Measurements from ENCODE around the gene PSAT1. TPM values are rescaled to one million over a fixed set of nuclear protein-coding genes. Genes with fewer than 3 reads are reported as not detected.
A peak's percentile ranks its signal among the peaks of the same experiment; 100 is the strongest.

The PSAT1 gene
- total RNA-seq, 1 experiment from 2014 or later, result 71.8 TPM

DNA sequence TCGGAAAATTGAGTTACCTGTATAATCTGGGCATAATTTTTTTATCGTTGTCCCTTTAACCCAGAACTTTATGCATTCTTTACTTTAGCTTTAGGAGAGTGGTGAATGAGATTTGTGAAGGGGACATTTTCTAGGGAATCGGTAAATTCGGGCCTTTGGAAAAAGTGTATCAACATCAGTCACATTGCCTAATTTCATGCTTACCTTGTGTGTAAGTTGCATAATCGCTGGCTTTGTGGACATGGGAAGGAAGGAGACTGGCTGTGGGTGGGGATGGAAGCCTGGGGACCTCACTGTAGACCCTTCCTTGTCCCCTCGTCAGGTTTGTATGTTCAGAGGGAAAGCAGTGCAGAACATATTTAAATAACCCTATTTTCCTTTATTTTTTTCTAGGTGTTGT lies 3.3 kb downstream of the PSAT1 start:
- no peaks in the 10 kb centered on the region for H3K27me3 ChIP-seq (ENCODE audit: control insufficient read depth, insufficient read depth, low read length)
- no peak overlapping the region for H3K27ac ChIP-seq (ENCODE audit: low read length)
- BruUV-seq (replicated peaks), result TSS peak; percentile 46
- ATAC-seq, result no peak
- ChIA-PET CTCF (interaction anchor here (0.7 kb wide), 1 partner anchor 1631 kb away, joined by 4 read pairs; no protein-coding TSS in a partner anchor), POLR2A (no interaction called here)
- DNase-seq (ENCODE audit: low read depth, low spot score), result no peak
- TF ChIP-seq TCF7L2 (IDR thresholded peaks at IDR 0.05; ENCODE audit: low read depth, low read length), result no peak
- TF ChIP-seq POLR2AphosphoS5 (IDR thresholded peaks at IDR 0.05; ENCODE audit: low read depth, low read length), result no peak
- TF ChIP-seq, protein P1, sequence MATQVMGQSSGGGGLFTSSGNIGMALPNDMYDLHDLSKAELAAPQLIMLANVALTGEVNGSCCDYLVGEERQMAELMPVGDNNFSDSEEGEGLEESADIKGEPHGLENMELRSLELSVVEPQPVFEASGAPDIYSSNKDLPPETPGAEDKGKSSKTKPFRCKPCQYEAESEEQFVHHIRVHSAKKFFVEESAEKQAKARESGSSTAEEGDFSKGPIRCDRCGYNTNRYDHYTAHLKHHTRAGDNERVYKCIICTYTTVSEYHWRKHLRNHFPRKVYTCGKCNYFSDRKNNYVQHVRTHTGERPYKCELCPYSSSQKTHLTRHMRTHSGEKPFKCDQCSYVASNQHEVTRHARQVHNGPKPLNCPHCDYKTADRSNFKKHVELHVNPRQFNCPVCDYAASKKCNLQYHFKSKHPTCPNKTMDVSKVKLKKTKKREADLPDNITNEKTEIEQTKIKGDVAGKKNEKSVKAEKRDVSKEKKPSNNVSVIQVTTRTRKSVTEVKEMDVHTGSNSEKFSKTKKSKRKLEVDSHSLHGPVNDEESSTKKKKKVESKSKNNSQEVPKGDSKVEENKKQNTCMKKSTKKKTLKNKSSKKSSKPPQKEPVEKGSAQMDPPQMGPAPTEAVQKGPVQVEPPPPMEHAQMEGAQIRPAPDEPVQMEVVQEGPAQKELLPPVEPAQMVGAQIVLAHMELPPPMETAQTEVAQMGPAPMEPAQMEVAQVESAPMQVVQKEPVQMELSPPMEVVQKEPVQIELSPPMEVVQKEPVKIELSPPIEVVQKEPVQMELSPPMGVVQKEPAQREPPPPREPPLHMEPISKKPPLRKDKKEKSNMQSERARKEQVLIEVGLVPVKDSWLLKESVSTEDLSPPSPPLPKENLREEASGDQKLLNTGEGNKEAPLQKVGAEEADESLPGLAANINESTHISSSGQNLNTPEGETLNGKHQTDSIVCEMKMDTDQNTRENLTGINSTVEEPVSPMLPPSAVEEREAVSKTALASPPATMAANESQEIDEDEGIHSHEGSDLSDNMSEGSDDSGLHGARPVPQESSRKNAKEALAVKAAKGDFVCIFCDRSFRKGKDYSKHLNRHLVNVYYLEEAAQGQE (IDR thresholded peaks at IDR 0.05; ENCODE audit: insufficient read depth in 1 of 2, low read depth in 2 of 2, low read length in 1 of 2), result no peak
- TF ChIP-seq, protein P2, sequence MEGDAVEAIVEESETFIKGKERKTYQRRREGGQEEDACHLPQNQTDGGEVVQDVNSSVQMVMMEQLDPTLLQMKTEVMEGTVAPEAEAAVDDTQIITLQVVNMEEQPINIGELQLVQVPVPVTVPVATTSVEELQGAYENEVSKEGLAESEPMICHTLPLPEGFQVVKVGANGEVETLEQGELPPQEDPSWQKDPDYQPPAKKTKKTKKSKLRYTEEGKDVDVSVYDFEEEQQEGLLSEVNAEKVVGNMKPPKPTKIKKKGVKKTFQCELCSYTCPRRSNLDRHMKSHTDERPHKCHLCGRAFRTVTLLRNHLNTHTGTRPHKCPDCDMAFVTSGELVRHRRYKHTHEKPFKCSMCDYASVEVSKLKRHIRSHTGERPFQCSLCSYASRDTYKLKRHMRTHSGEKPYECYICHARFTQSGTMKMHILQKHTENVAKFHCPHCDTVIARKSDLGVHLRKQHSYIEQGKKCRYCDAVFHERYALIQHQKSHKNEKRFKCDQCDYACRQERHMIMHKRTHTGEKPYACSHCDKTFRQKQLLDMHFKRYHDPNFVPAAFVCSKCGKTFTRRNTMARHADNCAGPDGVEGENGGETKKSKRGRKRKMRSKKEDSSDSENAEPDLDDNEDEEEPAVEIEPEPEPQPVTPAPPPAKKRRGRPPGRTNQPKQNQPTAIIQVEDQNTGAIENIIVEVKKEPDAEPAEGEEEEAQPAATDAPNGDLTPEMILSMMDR (IDR thresholded peaks at IDR 0.05), result no peak
- no peak for TF ChIP-seq SIN3A (IDR thresholded peaks at IDR 0.05; ENCODE audit: borderline replicate concordance, insufficient read depth, low read depth, low read length)
- H3K4me3 ChIP-seq (ENCODE audit: low read depth in 2 of 2, low read length in 2 of 2), result no peak overlapping the region
- no peaks in the 10 kb centered on the region for H3K9me3 ChIP-seq (ENCODE audit: control insufficient read depth, insufficient read depth, low read depth, low read length)
- intact Hi-C loops (cut with micrococcal nuclease; ENCODE audit: unreplicated experiment), result no loop called here
- peaks cover 6% of the 10 kb centered on the region; the same call in 1 of the 2 replicates for H3K4me1 ChIP-seq (ENCODE audit: control insufficient read depth, insufficient read depth, low read length)
- in situ Hi-C loops (cut with HindIII; ENCODE audit: low pct_unique_long_range_greater_than_20kb, low sequenced_read_pairs), result no loop called here
- peaks cover 32% of the 10 kb centered on the region for H3K36me3 ChIP-seq (ENCODE audit: control insufficient read depth, insufficient read depth, low read length)

DNA sequence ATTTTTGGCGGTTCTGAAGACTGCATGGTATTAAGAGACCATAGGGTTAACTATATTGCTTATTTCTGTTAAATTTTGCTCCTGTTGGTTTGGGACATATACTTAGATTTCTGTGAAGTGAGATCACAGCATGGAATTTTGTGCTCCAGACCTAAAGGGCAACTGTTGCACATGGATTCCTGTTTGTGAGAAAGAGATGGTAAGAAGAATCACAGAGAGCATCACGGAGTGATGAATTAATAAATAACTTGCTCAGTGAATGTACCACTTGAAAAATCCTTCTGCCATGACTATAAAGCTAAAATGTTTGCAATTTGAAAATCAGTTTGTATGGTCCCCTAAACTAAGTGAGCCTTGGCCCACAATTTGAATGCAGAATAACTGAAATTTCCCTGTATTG lies 4.5 kb downstream of the PSAT1 start:
- in situ Hi-C loops (cut with HindIII; ENCODE audit: low pct_unique_long_range_greater_than_20kb, low sequenced_read_pairs), result no loop called here
- ChIA-PET CTCF (no interaction called here), POLR2A (no interaction called here)
- Histone ChIP-seq H3K27me3 (ENCODE audit: control insufficient read depth, insufficient read depth, low read length) (no peaks in the 10 kb centered on the region), H3K9me3 (ENCODE audit: control insufficient read depth, insufficient read depth, low read depth, low read length) (no peaks in the 10 kb centered on the region), H3K36me3 (ENCODE audit: control insufficient read depth, insufficient read depth, low read length) (peaks cover 35% of the 10 kb centered on the region), H3K27ac (ENCODE audit: low read length) (no peak overlapping the region), H3K4me3 (ENCODE audit: low read depth in 2 of 2, low read length in 2 of 2) (no peak overlapping the region), H3K4me1 (ENCODE audit: control insufficient read depth, insufficient read depth, low read length) (peaks cover 2% of the 10 kb centered on the region; the same call in 1 of the 2 replicates)
- no TSS peak for BruUV-seq (replicated peaks)
- TF ChIP-seq, protein P2 (IDR thresholded peaks at IDR 0.05), result no peak
- TF ChIP-seq SIN3A (IDR thresholded peaks at IDR 0.05; ENCODE audit: borderline replicate concordance, insufficient read depth, low read depth, low read length) (no peak), POLR2AphosphoS5 (IDR thresholded peaks at IDR 0.05; ENCODE audit: low read depth, low read length) (no peak), TCF7L2 (IDR thresholded peaks at IDR 0.05; ENCODE audit: low read depth, low read length) (no peak)
- TF ChIP-seq, protein P1 (IDR thresholded peaks at IDR 0.05; ENCODE audit: insufficient read depth in 1 of 2, low read depth in 2 of 2, low read length in 1 of 2), result no peak
- intact Hi-C loops (cut with micrococcal nuclease; ENCODE audit: unreplicated experiment), result no loop called here
- DNase-seq (ENCODE audit: low read depth, low spot score) (no peak), ATAC-seq (no peak)
